Fibroblast of lung (primary cell): Measurements from ENCODE around the gene LAMP2.

Experiments
- CTCF ChIP-seq, 2 donors: IDR thresholded peaks in 1 of 2; conservative IDR thresholded peaks in 1 of 2; 1 replicate in 1 of 2; 2 replicates in 1 of 2; pipeline ENCODE4 v1.5.1; 2011 to 2012; ENCODE audit warnings: low read length in 2 of 2, control low read depth in 1 of 2, inconsistent platforms in 1 of 2, low read depth in 1 of 2, mild to moderate bottlenecking in 1 of 2
- EZH2 ChIP-seq: IDR thresholded peaks from 2 replicates; pipeline ENCODE4 v1.5.1; 2012; ENCODE audit warnings: low read length, control low read depth, mild to moderate bottlenecking; ENCODE audit errors: missing control alignments

GRCh38 chrX:120419463-120419862 lies 49.6 kb downstream of the LAMP2 start:
- TF ChIP-seq CTCF (conservative IDR thresholded peaks at IDR 0.05 in 1 of 2, IDR thresholded peaks at IDR 0.05 in 1 of 2; ENCODE audit: low read depth in 1 of 2, low read length in 2 of 2) (no peak), EZH2 (no peak)
